ENCODE measurements around the gene LSG1.
"Not testable (repeated sequence)": the region's sequence is repeated elsewhere in the genome, so short reads cannot be mapped to it uniquely, and the experiment has no call there.

Gene LSG1

GRCh38 chr3:194637066-194637465, 34.9 kb downstream of the LSG1 start:
- TF ChIP-seq POLR2AphosphoS5 (IDR thresholded peaks at IDR 0.05; ENCODE audit: borderline replicate concordance, low read depth, low read length) (no peak), EZH2 (IDR thresholded peaks at IDR 0.05) (no peak), FOXP2 (optimal IDR thresholded peaks at IDR 0.05; ENCODE audit: control extremely low read depth, extremely low read length, insufficient read depth) (no peak)
- H3K9ac ChIP-seq (ENCODE audit: insufficient read length) = no peak overlapping the region
- DNase-seq (ENCODE audit: low read depth, low spot score) = no peak

DNA sequence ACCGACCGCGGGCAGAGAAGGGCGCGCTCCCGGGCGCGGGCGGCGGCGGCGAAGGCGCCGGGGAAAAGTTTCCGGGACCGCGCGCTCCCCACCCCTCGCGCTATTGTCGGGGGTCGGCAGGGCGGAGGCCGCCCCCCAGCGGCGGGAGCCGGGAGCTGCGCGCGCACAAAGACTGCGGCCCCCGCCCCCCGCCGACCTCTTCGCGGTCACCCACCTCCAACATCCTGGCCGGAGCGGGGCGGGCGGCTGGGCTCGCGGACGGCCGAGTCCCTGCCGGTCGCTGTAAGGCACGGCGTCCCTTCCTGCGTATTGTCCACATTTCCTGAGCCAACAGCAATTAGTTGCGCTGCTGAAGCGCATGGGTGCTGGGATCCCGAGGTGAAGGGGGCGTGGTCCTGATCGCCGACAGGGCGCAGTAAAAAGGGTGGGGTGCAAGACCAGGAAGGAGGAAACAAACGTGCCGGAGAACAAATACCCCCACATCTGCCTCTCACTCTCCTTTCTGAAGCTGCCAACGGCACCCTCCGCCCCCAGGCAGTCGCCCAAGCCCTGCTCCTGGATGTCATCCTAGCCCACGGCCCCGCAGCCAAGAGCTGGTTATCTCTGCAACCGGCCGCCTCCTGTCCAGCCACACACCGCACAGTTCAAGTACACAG, 38.5 kb downstream of the LSG1 start, which contains the start of gene TMEM44:
Gene TMEM44 (minus strand): TSS at position 71 of the 656 bp plus-strand sequence. CDS start 204 bp downstream, outside the sequence.
- DNase-seq (ENCODE audit: low read depth, low spot score) = no peak
- H3K27ac ChIP-seq = no peak within 1 kb of the TSS
- TF ChIP-seq POLR2AphosphoS5 (IDR thresholded peaks at IDR 0.05; ENCODE audit: borderline replicate concordance, low read depth, low read length) = no peak
- TF ChIP-seq FOXP2 (optimal IDR thresholded peaks at IDR 0.05; ENCODE audit: control extremely low read depth, extremely low read length, insufficient read depth) = no peak
- TF ChIP-seq EZH2 (IDR thresholded peaks at IDR 0.05) = no peak
- peaks cover 28% of the 10 kb centered on the region for H3K36me3 ChIP-seq (ENCODE audit: insufficient read depth, low read length)
- H3K4me3 ChIP-seq = peak within 1 kb of the TSS; percentile 91
- peaks cover 11% of the 10 kb centered on the region; the same call in 1 of the 2 replicates for H3K9me3 ChIP-seq (ENCODE audit: low read depth, low read length)
- peak within 1 kb of the TSS; percentile 73 for H3K9ac ChIP-seq (ENCODE audit: insufficient read length)

More at GRCh38 chr3:194637066-194637465, 34.9 kb downstream of the LSG1 start:
- Histone ChIP-seq H3K4me3 (no peak overlapping the region), H3K36me3 (ENCODE audit: insufficient read depth, low read length) (peaks cover 20% of the 10 kb centered on the region), H3K27ac (peak overlapping the region; percentile 44; the same call in 1 of the 2 replicates), H3K9me3 (ENCODE audit: low read depth, low read length) (no peaks in the 10 kb centered on the region)

GRCh38 chr3:194632809-194633348, 39.1 kb downstream of the LSG1 start:
- Histone ChIP-seq H3K9ac (ENCODE audit: insufficient read length) (peak overlapping the region; percentile 73), H3K9me3 (ENCODE audit: low read depth, low read length) (peaks cover 11% of the 10 kb centered on the region; the same call in 1 of the 2 replicates), H3K4me3 (peak overlapping the region; percentile 91), H3K27ac (no peak overlapping the region), H3K36me3 (ENCODE audit: insufficient read depth, low read length) (peaks cover 34% of the 10 kb centered on the region)
- DNase-seq (ENCODE audit: low read depth, low spot score) = peak; percentile 44
- TF ChIP-seq POLR2AphosphoS5 (IDR thresholded peaks at IDR 0.05; ENCODE audit: borderline replicate concordance, low read depth, low read length) = peak; percentile 16; the same call in 1 of the 2 replicates
- no peak for TF ChIP-seq FOXP2 (optimal IDR thresholded peaks at IDR 0.05; ENCODE audit: control extremely low read depth, extremely low read length, insufficient read depth)

DNA sequence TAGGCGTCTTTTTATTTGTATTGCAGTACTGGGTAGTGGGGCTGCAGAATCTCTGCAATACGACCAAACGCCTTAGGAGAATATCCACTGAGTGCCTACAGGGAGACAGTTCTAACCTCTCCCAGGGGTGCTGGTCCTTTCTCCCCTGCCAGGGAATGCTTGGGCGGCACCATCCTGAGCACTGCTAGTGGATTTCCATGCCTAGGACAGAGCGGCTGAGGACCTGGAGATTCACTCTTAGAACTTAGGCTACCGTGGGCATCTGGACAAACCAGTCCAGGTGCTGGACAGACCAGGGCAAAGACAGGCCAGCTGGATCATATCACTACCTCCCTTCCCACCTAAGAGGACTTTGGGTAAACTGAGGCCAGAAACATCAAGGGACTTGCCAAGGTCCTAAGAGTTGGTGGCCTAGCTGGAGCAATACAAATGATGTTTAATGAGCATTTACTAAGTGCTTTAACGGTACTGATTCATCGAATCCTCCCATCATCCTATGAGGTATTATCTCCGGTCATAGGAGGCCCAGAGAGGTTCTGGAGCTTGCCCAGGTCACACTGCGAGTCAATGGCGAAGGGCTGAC, 39.7 kb downstream of the LSG1 start:
- peak overlapping the region; percentile 73 for H3K9ac ChIP-seq (ENCODE audit: insufficient read length)
- DNase-seq (ENCODE audit: low read depth, low spot score) = no peak
- peaks cover 11% of the 10 kb centered on the region; the same call in 1 of the 2 replicates for H3K9me3 ChIP-seq (ENCODE audit: low read depth, low read length)
- TF ChIP-seq EZH2 (IDR thresholded peaks at IDR 0.05) (no peak), FOXP2 (optimal IDR thresholded peaks at IDR 0.05; ENCODE audit: control extremely low read depth, extremely low read length, insufficient read depth) (no peak), POLR2AphosphoS5 (IDR thresholded peaks at IDR 0.05; ENCODE audit: borderline replicate concordance, low read depth, low read length) (no peak)
- peak overlapping the region; percentile 91 for H3K4me3 ChIP-seq
- H3K36me3 ChIP-seq (ENCODE audit: insufficient read depth, low read length) = peaks cover 38% of the 10 kb centered on the region
- H3K27ac ChIP-seq = no peak overlapping the region

DNA sequence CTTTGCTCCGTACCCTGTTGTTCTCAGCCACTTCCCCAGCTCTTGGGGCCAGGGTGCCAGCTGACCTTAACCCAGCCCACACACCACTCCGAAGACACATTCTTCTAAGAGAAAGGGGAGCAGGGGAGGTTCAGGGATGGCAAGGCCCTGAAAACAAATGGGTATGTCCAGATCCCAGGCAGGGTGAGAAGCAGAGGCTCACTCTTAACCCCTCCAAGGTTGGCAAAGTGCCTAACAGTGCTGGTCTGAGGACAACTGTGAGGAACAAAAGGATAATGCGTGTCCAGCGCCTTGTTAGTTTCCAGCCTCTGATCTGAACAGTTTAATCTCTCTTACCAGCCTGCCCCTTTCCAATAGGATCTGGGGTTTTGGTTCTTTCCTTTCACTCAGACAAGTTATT, 40.3 kb downstream of the LSG1 start:
- H3K4me3 ChIP-seq = peak overlapping the region; percentile 91; the same call in 1 of the 2 replicates
- DNase-seq (ENCODE audit: low read depth, low spot score) = no peak
- TF ChIP-seq EZH2 (IDR thresholded peaks at IDR 0.05) (no peak), POLR2AphosphoS5 (IDR thresholded peaks at IDR 0.05; ENCODE audit: borderline replicate concordance, low read depth, low read length) (no peak), FOXP2 (optimal IDR thresholded peaks at IDR 0.05; ENCODE audit: control extremely low read depth, extremely low read length, insufficient read depth) (no peak)
- peaks cover 11% of the 10 kb centered on the region; the same call in 1 of the 2 replicates for H3K9me3 ChIP-seq (ENCODE audit: low read depth, low read length)
- no peak overlapping the region for H3K27ac ChIP-seq
- peaks cover 41% of the 10 kb centered on the region for H3K36me3 ChIP-seq (ENCODE audit: insufficient read depth, low read length)
- H3K9ac ChIP-seq (ENCODE audit: insufficient read length) = no peak overlapping the region

DNA sequence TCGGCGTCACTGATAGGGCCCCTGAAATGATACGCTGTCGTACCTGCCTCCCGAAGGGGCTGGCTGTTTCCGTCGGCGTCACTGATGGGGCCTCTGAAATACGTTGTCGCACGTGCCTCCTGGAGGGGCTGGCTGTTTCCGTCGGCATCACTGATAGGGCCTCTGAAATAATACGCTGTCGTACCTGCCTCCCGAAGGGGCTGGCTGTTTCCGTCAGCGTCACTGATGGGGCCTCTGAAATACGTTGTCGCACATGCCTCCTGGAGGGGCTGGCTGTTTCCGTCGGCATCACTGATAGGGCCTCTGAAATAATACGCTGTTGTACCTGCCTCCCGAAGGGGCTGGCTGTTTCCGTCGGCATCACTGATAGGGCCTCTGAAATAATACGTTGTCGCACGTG, 41.3 kb downstream of the LSG1 start:
- not testable (repeated sequence) for H3K9ac ChIP-seq (ENCODE audit: insufficient read length); DNase-seq (ENCODE audit: low read depth, low spot score); H3K27ac ChIP-seq; H3K4me3 ChIP-seq
- H3K36me3 ChIP-seq (ENCODE audit: insufficient read depth, low read length) = peaks cover 51% of the 10 kb centered on the region
- peaks cover 11% of the 10 kb centered on the region; the same call in 1 of the 2 replicates for H3K9me3 ChIP-seq (ENCODE audit: low read depth, low read length)

- Histone ChIP-seq H3K36me3 (ENCODE audit: insufficient read depth, low read length) (peaks cover 41% of the 10 kb centered on the region), H3K9ac (ENCODE audit: insufficient read length) (no peak overlapping the region), H3K4me3 (no peak overlapping the region), H3K9me3 (ENCODE audit: low read depth, low read length) (peaks cover 4% of the 10 kb centered on the region; the same call in 1 of the 2 replicates), H3K27ac (no peak overlapping the region)
- TF ChIP-seq FOXP2 (optimal IDR thresholded peaks at IDR 0.05; ENCODE audit: control extremely low read depth, extremely low read length, insufficient read depth) = no peak
- no peak for DNase-seq (ENCODE audit: low read depth, low spot score)
These were observed 47.0 kb downstream of the LSG1 start for GRCh38 chr3:194624956-194625355.

DNA sequence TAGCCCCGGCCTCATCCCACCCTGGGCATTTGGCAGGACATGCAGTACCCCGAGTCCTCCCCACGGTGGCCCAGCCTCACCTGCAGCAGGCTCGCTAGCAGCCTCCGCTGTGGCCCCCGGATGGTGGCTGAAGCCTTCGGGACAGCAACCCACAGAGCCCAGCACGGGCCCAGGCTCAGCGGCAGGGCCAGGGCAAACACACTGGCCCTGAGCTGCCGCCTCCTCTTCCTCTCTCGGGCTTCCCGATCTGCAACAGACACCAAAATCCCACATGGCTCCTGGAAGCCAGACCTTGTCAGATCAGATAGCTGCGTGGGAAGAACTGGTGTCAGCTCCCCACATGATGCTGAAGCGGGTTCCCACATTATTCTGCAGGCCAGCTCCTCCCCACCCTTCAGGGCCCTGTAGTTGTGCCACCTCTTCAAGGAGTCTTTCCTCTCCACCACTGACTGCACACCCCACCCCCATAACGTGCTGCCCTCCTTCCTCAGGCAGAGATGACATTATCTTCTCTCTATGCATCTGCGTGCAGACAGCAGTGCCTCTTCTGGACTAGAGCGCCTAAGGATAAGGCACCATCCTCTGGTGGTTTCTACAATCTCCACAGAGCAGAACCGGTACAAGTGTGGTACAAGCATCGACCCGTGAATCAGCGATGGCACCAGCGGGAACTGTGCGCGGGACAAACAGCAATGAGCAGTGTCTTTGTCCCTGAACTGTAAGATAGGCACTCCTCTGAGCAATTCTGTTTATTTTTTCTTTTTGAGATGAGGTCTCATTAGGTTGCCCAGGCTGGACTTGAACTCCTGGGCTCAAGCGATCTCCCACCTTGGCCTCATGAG, 48.3 kb downstream of the LSG1 start:
- no peak overlapping the region for H3K4me3 ChIP-seq
- peaks cover 31% of the 10 kb centered on the region; the same call in 1 of the 2 replicates for H3K36me3 ChIP-seq (ENCODE audit: insufficient read depth, low read length)
- no peak overlapping the region for H3K27ac ChIP-seq
- DNase-seq (ENCODE audit: low read depth, low spot score) = no peak
- H3K9me3 ChIP-seq (ENCODE audit: low read depth, low read length) = no peaks in the 10 kb centered on the region
- TF ChIP-seq FOXP2 (optimal IDR thresholded peaks at IDR 0.05; ENCODE audit: control extremely low read depth, extremely low read length, insufficient read depth) = no peak
- TF ChIP-seq POLR2AphosphoS5 (IDR thresholded peaks at IDR 0.05; ENCODE audit: borderline replicate concordance, low read depth, low read length) = no peak
- no peak for TF ChIP-seq EZH2 (IDR thresholded peaks at IDR 0.05)
- H3K9ac ChIP-seq (ENCODE audit: insufficient read length) = no peak overlapping the region
